K562 (cell line): ENCODE measurements around the gene CDC42EP1. TPM values are rescaled to one million over a fixed set of nuclear protein-coding genes. Genes with fewer than 3 reads are reported as not detected.

Experiments
- CEBPG ChIP-seq, 3 experiments: fragments of 200-800 bp in 1 of 3; sonication (Bioruptor generic) in 1 of 3; sonication (generic) in 1 of 3; formaldehyde crosslinking in 1 of 3; IDR thresholded peaks in 2 of 3; conservative IDR thresholded peaks in 1 of 3; 2 replicates each; pipeline versions ENCODE4 v1.6.1 to v1.8.0; 2016 to 2022; ENCODE audit warnings: missing compliant biosample characterization in 2 of 3, missing genetic modification characterization in 2 of 3, mild to moderate bottlenecking in 1 of 3, missing genetic modification reagents in 1 of 3
- DDX20 ChIP-seq: fragments of 450-650 bp; IDR thresholded peaks from 2 replicates; pipeline ENCODE4 v1.6.1; 2016; ENCODE audit warnings: missing genetic modification characterization, low read depth, mild to moderate bottlenecking, missing compliant biosample characterization, moderate library complexity
- ETV1 ChIP-seq: fragments of 450-650 bp; conservative IDR thresholded peaks from 2 replicates; pipeline ENCODE4 v1.6.1; 2016; ENCODE audit warnings: missing genetic modification characterization, control low read depth, low read depth, missing compliant biosample characterization
- HDAC3 ChIP-seq: fragments of 450-650 bp; IDR thresholded peaks from 2 replicates; pipeline ENCODE4 v1.6.1; 2018; ENCODE audit warnings: borderline replicate concordance, mild to moderate bottlenecking, moderate library complexity; ENCODE audit not compliant: partially characterized antibody
- HDGF ChIP-seq: fragments of 450-650 bp; IDR thresholded peaks from 2 replicates; pipeline ENCODE4 v1.6.1; 2016
- MAZ ChIP-seq, 2 experiments: fragments of 450-650 bp in 1 of 2; sonication (generic) in 1 of 2; formaldehyde crosslinking; IDR thresholded peaks in 1 of 2; conservative IDR thresholded peaks in 1 of 2; 2 replicates each; pipeline versions ENCODE4 v1.4.0 to v1.5.0; 2020; ENCODE audit warnings: mild to moderate bottlenecking in 1 of 2, missing genetic modification reagents in 1 of 2
- NR2C2 ChIP-seq, 2 experiments: fragments of 200-800 bp in 1 of 2; sonication (Bioruptor generic) in 1 of 2; sonication (generic) in 1 of 2; formaldehyde crosslinking in 1 of 2; IDR thresholded peaks; 2 replicates each; pipeline versions ENCODE4 v1.6.1 to v1.8.0; 2016 to 2022; ENCODE audit warnings: mild to moderate bottlenecking in 1 of 2, missing compliant biosample characterization in 1 of 2, missing genetic modification characterization in 1 of 2, missing genetic modification reagents in 1 of 2
- SAFB ChIP-seq: fragments of 200-400 bp; formaldehyde crosslinking; IDR thresholded peaks from 2 replicates; pipeline ENCODE4 v1.6.1; 2017; ENCODE audit warnings: low read depth, low read length, borderline replicate concordance
- SNIP1 ChIP-seq: fragments of 450-650 bp; IDR thresholded peaks from 2 replicates; pipeline ENCODE4 v1.7.1; 2017; ENCODE audit warnings: low read depth, mild to moderate bottlenecking
- YY1 ChIP-seq, 3 experiments: IDR thresholded peaks; 2 replicates each; pipeline ENCODE4 v1.6.1; 2011; ENCODE audit warnings: low read length in 2 of 3, mild to moderate bottlenecking in 2 of 3, moderate library complexity in 2 of 3, borderline replicate concordance in 1 of 3, control low read depth in 1 of 3, low read depth in 1 of 3; ENCODE audit not compliant: insufficient read depth in 3 of 3, insufficient replicate concordance in 2 of 3, control insufficient read depth in 1 of 3, insufficient read length in 1 of 3; ENCODE audit errors: extremely low read depth in 1 of 3
- ZNF384 ChIP-seq: IDR thresholded peaks from 2 replicates; pipeline ENCODE4 v1.6.1; 2012; ENCODE audit warnings: low read depth, low read length, improper control_type of control experiment
- ZNF445 ChIP-seq: fragments of 250-450 bp; sonication (Bioruptor Pico); IDR thresholded peaks from 2 replicates; pipeline ENCODE4 v1.4.0; 2020; ENCODE audit warnings: low read depth, mild to moderate bottlenecking, moderate library complexity
- polyA plus RNA-seq, 8 experiments: library from polyadenylated mRNA; depleted of rRNA in 4 of 8; stranded (reverse) in 5 of 8; unstranded in 3 of 8; fragments of >200 nt; fragmentation: Nextera tagmentation in 2 of 8; fragmentation: Illumina TruSeq in 1 of 8; extraction: Ambion mirVana in 2 of 8; extraction: Trizol in 1 of 8; gene quantifications; 2 replicates each; pipeline versions ENCODE4 v1.2.1 to v1.2.3, GENCODE V29; 2011 to 2014; ENCODE audit warnings: inconsistent platforms in 1 of 8, missing spikeins in 1 of 8
- total RNA-seq, 7 experiments: library from RNA; depleted of rRNA in 6 of 7; stranded (reverse); fragments of >200 nt in 6 of 7; fragmentation: Illumina TruSeq in 2 of 7; extraction: Trizol in 2 of 7; gene quantifications; 2 replicates each; pipeline versions ENCODE4 v1.2.1 to v1.2.3, GENCODE V29; 2011 to 2021; ENCODE audit warnings: low replicate concordance in 1 of 7
- TF ChIP-seq, protein P1 (sequence below): fragments of 200-800 bp; sonication (Bioruptor generic); IDR thresholded peaks from 2 replicates; pipeline ENCODE4 v1.6.1; 2017; ENCODE audit warnings: missing genetic modification characterization, missing compliant biosample characterization
- TF ChIP-seq, protein P2 (sequence below), 2 experiments: fragments of 450-650 bp in 1 of 2; sonication (generic) in 1 of 2; formaldehyde crosslinking; conservative IDR thresholded peaks; 2 replicates each; pipeline versions ENCODE4 v1.4.0 to v1.8.1; 2020 to 2022; ENCODE audit warnings: mild to moderate bottlenecking in 1 of 2, missing genetic modification reagents in 1 of 2
- TF ChIP-seq, protein P3 (sequence below), 2 experiments: fragments of 450-650 bp; conservative IDR thresholded peaks; 2 replicates each; pipeline ENCODE4 v1.6.1; 2017; ENCODE audit warnings: mild to moderate bottlenecking in 2 of 2, moderate library complexity in 2 of 2
- TF ChIP-seq, protein P4 (sequence below): fragments of 250-450 bp; sonication (Bioruptor Pico); IDR thresholded peaks from 2 replicates; pipeline ENCODE4 v1.8.0; 2022; ENCODE audit warnings: moderate library complexity, mild to moderate bottlenecking, inconsistent platforms
- TF ChIP-seq, protein P5 (sequence below): IDR thresholded peaks from 2 replicates; pipeline ENCODE4 v1.6.1; 2016; ENCODE audit warnings: missing genetic modification characterization, missing compliant biosample characterization

The CDC42EP1 gene
- total and polyA plus RNA-seq, 9 of the 15 experiments (the other 6 are each of a cell fraction or from before 2014, with no cell fraction given) = 0.67 to 70.2 (median 7.3) TPM

DNA sequence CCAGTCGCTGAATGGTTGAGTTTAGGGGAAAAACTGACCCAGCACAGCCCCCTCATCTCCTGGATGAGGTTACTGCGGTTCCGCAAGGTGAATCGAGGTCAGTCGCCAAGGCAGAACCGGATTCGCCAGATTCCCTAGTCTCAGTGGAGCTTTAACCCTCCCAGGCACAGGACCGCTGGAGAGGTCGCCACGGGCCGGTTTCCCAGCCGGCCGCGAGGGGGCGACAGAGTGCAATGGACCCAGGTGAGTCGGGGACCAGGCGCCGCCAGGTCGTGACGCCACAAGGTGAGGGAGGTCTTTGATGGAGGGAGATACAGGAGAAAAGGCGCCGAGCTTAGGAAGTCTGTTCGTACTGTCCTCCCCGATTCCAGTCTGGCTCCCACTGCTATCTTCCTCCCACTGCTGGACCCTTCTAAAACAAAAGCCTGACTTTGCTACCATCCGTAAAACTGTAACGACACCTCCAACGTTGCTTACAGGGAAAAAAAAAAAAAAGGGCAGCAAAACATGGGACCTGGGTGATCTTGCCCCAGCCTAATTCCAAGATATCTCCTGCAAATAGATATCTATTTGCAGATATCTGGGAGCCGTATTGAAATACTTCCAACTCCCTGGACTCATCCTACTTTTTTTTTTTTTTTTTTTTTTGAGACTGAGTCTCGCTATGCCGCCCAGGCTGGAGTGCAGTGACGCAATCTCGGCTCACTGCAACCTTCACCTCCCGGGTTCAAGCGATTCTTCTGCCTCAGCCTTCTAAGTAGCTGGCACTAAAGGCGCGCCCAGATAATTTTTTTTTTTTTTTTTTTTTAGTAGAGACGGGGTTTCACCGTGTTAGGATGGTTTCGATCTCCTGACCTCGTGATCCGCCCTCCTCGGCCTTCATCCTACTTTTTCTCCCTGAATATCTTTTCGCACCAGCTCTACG lies 47.0 kb downstream of the CDC42EP1 start (continued):
- TF ChIP-seq, protein P1, sequence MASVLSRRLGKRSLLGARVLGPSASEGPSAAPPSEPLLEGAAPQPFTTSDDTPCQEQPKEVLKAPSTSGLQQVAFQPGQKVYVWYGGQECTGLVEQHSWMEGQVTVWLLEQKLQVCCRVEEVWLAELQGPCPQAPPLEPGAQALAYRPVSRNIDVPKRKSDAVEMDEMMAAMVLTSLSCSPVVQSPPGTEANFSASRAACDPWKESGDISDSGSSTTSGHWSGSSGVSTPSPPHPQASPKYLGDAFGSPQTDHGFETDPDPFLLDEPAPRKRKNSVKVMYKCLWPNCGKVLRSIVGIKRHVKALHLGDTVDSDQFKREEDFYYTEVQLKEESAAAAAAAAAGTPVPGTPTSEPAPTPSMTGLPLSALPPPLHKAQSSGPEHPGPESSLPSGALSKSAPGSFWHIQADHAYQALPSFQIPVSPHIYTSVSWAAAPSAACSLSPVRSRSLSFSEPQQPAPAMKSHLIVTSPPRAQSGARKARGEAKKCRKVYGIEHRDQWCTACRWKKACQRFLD (CRISPR knock-in tag) = no peak
- TF ChIP-seq DDX20 = no peak
- TF ChIP-seq YY1 (IDR thresholded peaks at IDR 0.05; ENCODE audit: borderline replicate concordance in 1 of 3, control insufficient read depth in 1 of 3, extremely low read depth in 1 of 3, insufficient read depth in 3 of 3, insufficient read length in 1 of 3, insufficient replicate concordance in 2 of 3, low read depth in 1 of 3, low read length in 2 of 3) = no peak
- no peak for TF ChIP-seq ZNF445 (CRISPR knock-in tag)
- TF ChIP-seq, protein P2, sequence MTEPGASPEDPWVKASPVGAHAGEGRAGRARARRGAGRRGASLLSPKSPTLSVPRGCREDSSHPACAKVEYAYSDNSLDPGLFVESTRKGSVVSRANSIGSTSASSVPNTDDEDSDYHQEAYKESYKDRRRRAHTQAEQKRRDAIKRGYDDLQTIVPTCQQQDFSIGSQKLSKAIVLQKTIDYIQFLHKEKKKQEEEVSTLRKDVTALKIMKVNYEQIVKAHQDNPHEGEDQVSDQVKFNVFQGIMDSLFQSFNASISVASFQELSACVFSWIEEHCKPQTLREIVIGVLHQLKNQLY (CRISPR knock-in tag; conservative IDR thresholded peaks at IDR 0.05) = no peak
- TF ChIP-seq ETV1 (tag) = no peak
- no peak for TF ChIP-seq CEBPG (CRISPR knock-in tag; IDR thresholded peaks at IDR 0.05)
- TF ChIP-seq CEBPG (tag; conservative IDR thresholded peaks at IDR 0.05 in 1 of 2, IDR thresholded peaks at IDR 0.05 in 1 of 2) = peak; percentile 29 to 56; a peak in 2 of 4 replicates
- TF ChIP-seq NR2C2 (CRISPR knock-in tag; IDR thresholded peaks at IDR 0.05) = no peak
- no peak for TF ChIP-seq NR2C2 (tag; IDR thresholded peaks at IDR 0.05)
- TF ChIP-seq, protein P3, sequence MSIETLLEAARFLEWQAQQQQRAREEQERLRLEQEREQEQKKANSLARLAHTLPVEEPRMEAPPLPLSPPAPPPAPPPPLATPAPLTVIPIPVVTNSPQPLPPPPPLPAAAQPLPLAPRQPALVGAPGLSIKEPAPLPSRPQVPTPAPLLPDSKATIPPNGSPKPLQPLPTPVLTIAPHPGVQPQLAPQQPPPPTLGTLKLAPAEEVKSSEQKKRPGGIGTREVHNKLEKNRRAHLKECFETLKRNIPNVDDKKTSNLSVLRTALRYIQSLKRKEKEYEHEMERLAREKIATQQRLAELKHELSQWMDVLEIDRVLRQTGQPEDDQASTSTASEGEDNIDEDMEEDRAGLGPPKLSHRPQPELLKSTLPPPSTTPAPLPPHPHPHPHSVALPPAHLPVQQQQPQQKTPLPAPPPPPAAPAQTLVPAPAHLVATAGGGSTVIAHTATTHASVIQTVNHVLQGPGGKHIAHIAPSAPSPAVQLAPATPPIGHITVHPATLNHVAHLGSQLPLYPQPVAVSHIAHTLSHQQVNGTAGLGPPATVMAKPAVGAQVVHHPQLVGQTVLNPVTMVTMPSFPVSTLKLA (conservative IDR thresholded peaks at IDR 0.05) = 0 out of 4 replicates have a peak, but pooled peaks of 1 of the 2 experiments have one; percentile 30
- TF ChIP-seq MAZ (CRISPR knock-in tag; conservative IDR thresholded peaks at IDR 0.05 in 1 of 2, IDR thresholded peaks at IDR 0.05 in 1 of 2) = peak in 1 of 2 experiments; percentile 49; a peak in 2 of 4 replicates
- TF ChIP-seq ZNF384 = peak; percentile 38
- no peak for TF ChIP-seq HDGF
- TF ChIP-seq, protein P4, sequence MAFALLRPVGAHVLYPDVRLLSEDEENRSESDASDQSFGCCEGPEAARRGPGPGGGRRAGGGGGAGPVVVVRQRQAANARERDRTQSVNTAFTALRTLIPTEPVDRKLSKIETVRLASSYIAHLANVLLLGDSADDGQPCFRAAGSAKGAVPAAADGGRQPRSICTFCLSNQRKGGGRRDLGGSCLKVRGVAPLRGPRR (CRISPR knock-in tag) = no peak
- no peak for TF ChIP-seq HDAC3
- TF ChIP-seq, protein P5, sequence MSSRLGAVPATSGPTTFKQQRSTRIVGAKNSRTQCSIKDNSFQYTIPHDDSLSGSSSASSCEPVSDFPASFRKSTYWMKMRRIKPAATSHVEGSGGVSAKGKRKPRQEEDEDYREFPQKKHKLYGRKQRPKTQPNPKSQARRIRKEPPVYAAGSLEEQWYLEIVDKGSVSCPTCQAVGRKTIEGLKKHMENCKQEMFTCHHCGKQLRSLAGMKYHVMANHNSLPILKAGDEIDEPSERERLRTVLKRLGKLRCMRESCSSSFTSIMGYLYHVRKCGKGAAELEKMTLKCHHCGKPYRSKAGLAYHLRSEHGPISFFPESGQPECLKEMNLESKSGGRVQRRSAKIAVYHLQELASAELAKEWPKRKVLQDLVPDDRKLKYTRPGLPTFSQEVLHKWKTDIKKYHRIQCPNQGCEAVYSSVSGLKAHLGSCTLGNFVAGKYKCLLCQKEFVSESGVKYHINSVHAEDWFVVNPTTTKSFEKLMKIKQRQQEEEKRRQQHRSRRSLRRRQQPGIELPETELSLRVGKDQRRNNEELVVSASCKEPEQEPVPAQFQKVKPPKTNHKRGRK (tag) = no peak
- no peak for TF ChIP-seq SAFB
- TF ChIP-seq SNIP1 = 0 out of 2 replicates have a peak, but pooled peaks have one; percentile 32
